Measurements from ENCODE around the gene PTPRN2.

The PTPRN2 gene

GRCh38 chr7:157543276-157543675 lies 1044.3 kb downstream of the PTPRN2 start:
- DNase-seq (ENCODE audit: low read depth in 3 of 3): no peak

DNA sequence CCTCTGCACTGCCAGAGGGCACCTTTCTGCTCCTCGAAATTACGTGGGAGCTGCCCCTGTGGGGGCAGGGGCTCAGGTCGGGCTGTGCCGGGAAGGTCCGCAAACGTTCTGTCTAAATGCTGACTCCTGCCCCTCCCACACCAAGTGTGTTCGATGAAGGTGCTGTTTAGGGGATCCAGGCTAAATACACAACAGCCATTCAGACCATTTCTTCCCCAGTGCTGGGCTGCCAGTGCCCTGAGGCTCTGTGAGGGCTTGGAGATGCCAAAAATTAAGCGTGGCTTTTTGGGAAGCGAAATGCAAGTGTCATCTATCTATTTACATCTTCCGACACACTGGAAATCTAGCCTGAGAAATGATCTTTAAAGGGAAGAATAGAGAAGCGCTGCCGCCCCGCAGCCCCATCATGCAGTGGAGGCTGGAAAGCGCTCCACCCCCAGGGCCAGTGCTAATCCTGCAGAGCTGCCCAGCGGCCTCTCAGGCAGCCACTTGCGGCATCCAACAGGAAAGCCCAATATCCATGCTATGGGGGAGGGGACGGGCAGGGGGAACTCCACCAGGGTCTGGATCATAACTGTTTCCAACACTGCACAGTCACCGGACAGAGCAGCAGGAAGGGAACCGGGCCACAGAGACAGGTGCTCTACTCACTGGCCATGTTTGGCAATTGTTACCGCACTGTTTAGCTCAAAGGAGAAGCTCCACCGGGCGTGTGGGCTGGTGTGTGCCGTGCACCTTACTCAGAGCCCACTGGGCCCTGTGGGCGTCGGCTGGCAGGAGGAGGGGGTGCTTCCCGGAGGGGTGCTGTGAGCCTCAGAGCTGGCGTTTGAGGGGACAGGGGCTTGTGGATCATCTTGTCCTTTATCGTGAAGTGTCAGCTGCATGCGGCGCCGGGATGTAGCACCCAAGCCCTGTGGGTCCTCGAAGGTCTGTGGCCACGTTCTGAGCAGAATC lies 1045.3 kb downstream of the PTPRN2 start:
- no peak for DNase-seq (ENCODE audit: low read depth in 3 of 3)

- DNase-seq (ENCODE audit: low read depth in 3 of 3): no peak
Measured at GRCh38 chr7:157541295-157542067, 1046.1 kb downstream of the PTPRN2 start.

DNA sequence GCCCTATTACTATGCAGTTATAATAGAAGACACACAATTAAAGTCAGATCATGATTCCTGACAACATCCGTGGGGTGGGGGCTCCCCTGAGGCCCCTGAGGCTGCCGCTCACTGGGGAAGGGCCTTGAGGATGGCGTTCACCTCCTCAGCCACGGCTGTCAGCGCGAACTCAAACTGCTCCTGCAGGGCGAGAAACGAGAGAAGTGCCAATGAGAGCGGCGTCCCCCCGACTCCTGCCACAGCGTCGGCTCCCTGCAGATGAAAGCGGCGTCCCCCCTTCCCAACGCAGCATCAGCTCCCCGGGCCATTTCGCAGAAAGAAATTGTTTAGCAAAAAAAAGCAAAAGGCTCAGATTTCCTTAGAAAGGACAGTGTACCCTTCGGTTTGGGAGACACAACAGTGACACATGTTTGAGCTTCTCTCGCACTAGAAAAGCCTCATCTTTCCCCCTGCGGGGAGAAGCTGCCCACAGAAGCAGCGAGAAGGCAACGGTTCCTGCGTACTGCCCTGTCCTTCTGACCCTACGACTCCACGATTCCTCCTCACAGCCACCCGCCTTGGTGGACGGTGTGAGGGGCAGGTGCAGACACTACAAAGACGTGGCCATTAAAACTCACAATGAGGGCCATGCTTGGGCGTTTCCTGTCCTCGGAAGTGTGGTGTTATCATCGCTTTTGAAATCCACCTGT lies 1046.9 kb downstream of the PTPRN2 start:
- DNase-seq (ENCODE audit: low read depth in 3 of 3): no peak

- DNase-seq (ENCODE audit: low read depth in 3 of 3): no peak
Measured at GRCh38 chr7:157540020-157540419, 1047.6 kb downstream of the PTPRN2 start.

DNA sequence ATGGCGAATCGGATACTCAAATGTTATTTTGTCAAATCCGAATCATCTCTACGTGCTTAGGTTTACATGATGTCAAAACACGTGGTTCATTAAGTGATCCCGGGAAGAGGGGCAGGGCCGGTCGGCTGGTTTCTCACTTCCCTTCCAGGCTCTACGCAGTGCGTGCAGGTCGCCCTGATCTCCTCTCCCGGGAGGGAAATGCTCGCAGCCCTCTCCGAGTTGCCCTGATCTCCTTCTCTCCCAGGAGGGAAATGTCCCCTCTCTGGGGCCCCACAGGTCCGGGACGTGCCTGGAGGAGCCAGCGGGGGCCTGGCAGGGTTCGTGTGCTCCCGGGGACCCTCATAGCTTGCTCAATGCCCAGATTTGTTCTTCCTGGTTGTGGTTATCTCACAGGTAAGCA lies 1048.1 kb downstream of the PTPRN2 start:
- DNase-seq (ENCODE audit: low read depth in 3 of 3): no peak

DNA sequence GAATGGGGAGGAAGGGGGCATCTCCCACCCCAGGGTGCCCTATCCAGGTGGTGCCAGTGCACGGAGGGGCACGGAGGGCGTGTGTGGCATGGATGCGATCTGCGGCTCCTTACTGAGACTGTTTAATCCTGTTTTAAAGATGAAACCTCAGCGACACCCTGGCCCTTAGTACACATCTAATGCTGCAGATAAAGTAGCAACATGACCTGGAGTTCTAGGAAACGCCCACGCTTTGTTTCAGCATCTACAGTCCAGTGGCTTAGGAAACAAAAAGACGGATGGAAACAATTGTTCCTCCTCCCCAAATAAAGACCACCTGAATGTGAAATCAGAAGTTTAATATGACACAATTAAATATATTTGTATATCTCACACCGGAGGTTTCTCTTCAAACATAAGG lies 1048.9 kb downstream of the PTPRN2 start:
- DNase-seq (ENCODE audit: low read depth in 3 of 3): no peak

DNA sequence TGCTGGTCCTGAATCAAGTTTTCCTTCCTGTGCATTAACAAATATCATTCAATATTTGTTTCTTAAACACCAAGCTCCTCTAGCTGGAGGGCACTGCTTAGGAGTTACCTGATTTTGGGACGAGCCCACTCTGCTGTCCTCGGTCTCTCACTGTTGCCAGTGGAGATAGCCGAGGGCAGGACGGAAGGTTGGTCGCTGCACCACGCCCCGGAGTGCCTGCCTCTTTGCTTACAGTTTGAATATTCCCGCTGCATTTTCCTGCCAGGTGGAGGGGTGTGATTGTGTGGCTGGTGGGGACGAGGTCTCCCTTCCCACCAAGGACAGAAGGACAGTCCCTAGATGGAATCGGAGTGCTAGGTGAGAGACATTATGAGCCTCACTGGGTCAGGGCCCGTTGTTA lies 1049.3 kb downstream of the PTPRN2 start:
- no peak for DNase-seq (ENCODE audit: low read depth in 3 of 3)

GRCh38 chr7:157537056-157537455 lies 1050.6 kb downstream of the PTPRN2 start:
- no peak for DNase-seq (ENCODE audit: low read depth in 3 of 3)

DNA sequence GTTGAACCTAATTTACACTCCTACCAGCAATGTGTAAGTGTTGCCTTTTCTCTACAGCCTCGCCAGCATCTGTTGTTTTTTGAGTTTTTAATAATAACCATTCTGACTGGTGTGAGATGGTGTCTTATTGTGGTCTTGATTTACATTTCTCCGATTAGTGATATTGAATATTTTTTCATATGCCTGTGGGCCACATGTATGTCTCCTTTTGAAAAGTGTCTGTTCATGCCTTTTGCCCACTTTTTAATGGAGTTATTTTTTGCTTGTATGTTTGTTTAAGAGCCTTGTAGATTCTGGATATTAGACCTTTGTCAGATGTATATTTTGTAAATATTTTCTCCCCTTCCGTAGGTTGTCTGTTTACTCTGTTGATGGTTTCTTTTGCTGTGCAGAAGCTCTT lies 1055.6 kb downstream of the PTPRN2 start:
- DNase-seq (ENCODE audit: low read depth in 3 of 3): no peak

- DNase-seq (ENCODE audit: low read depth in 3 of 3): no peak
Measured at GRCh38 chr7:157529768-157530560, 1057.7 kb downstream of the PTPRN2 start.

DNA sequence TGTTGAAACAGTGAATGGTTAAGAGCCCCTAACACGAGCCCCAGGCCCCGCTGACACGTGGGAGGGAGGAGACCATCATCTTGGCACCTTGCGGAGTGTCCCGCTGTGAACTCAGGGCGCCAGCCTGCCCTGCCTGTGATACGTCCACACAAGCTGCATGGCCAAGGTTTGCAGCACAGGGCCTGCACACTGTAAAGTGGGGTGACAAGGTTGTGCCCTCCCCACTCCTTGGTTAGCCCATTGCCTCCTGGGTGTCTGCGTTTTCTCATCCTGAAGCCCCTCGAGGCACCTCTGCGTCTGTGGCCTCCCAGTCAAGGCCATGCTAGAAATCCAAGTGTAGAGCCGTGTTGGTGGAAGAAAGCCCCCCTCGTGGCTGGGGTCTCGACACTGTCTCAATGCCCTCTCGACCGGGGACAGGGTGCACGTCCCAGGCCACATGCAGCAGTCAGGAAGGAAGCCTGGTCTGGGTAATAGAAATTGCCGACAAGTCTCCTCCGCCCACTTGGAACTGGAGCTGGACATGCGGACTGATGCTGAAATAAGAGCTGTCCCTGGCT lies 1058.8 kb downstream of the PTPRN2 start:
- DNase-seq (ENCODE audit: low read depth in 3 of 3): no peak

- no peak for DNase-seq (ENCODE audit: low read depth in 3 of 3)
Measured at GRCh38 chr7:157527686-157528085, 1059.9 kb downstream of the PTPRN2 start.

DNA sequence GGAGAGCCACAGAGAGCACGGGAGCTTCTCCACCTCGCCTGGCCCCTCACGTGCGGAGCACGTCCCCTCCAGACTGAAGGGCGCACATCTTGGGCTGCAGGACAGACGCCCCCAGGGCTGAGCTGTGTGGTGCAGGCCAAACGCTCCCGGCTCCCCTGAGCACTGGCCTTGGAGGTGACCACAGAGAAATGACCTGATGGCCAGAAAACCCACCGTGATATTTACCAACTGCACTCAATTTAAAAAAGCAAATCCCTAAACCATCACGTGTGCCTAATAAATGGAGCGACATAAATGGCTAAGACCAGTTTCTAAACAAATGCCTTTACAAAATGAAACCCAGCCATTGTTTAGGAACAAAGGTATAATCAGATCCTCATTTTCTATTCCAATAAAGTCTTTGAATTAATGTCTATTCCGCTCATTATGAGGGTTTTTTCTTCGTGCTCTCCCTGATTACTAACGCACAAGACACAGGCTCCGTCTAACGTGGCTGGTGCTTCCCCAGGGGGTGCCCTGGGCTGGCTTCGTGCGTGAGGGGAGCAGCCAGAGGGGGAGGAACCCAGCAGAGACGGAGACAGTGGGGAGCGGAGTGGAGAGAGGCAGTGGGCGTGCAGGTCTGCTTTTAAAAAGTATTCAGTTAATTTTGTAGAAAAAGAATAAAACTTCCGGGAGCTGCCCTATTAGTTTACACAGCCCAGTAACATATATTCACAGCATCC lies 1060.5 kb downstream of the PTPRN2 start:
- no peak for DNase-seq (ENCODE audit: low read depth in 3 of 3)

- DNase-seq (ENCODE audit: low read depth in 3 of 3): no peak
Measured at GRCh38 chr7:157526005-157526912, 1061.4 kb downstream of the PTPRN2 start.

GRCh38 chr7:157525491-157525915 lies 1062.1 kb downstream of the PTPRN2 start:
- DNase-seq (ENCODE audit: low read depth in 3 of 3): no peak

DNA sequence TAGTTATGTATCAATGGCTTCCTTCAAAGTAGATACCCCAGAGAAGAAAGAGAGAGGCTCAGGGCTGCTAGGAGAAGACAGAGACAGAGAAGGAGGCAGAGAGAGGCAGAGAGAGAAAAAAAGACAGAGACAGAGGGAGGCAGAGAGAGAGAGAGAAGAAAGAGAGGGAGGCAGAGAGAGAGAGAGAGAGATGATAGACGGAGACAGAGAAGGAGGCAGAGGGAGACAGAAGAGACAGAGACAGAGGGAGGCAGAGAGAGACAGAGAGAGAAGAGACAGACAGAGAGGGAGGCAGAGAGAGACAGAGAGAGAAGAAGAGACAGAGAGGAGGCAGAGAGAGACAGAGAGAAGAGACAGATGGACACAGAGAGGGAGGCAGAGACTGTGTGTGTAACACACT lies 1062.9 kb downstream of the PTPRN2 start:
- DNase-seq (ENCODE audit: low read depth in 3 of 3): no peak

GRCh38 chr7:157523766-157524421 lies 1063.7 kb downstream of the PTPRN2 start:
- no peak for DNase-seq (ENCODE audit: low read depth in 3 of 3)

DNA sequence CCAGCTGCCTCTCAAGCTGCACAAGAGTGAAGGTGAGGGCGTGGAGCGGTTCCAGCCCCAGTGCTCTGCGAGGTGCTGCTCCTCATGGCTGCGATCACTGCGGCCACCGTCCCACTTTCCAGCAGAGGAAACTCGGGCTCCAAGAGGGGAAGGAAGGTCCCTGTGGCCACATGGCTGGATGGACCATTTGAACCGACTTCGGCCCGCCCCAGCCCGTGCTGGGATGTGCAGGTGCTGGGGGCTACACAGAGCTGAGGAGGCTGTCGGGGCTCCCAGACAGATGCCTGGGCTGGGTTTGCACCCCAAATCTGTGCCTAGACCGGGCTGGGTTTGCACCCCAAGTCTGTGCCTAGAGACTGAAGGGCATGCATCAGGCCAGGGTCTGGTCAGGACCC lies 1064.3 kb downstream of the PTPRN2 start:
- no peak for DNase-seq (ENCODE audit: low read depth in 3 of 3)
